Activated T-cell treated with anti-CD3 and anti-CD28 coated beads for 48 hours (primary cell): Measurements from ENCODE around the gene SORCS3.

Experiments
- DNase-seq: peaks from one replicate; pipeline ENCODE4 v3.0.0-alpha.2; 2020; ENCODE audit warnings: low read depth

The SORCS3 gene

GRCh38 chr10:105104297-105104696 lies 463.2 kb downstream of the SORCS3 start:
- DNase-seq: no peak

GRCh38 chr10:105109164-105109563 lies 468.1 kb downstream of the SORCS3 start:
- no peak for DNase-seq

- no peak for DNase-seq
Measured at GRCh38 chr10:105112862-105113261, 471.8 kb downstream of the SORCS3 start.

GRCh38 chr10:105113666-105114065 lies 472.6 kb downstream of the SORCS3 start:
- DNase-seq: no peak

- no peak for DNase-seq
Measured at GRCh38 chr10:105121743-105122142, 480.7 kb downstream of the SORCS3 start.

GRCh38 chr10:105128111-105128510 lies 487.0 kb downstream of the SORCS3 start:
- DNase-seq: no peak

GRCh38 chr10:105138358-105138757 lies 497.3 kb downstream of the SORCS3 start:
- no peak for DNase-seq

- DNase-seq: no peak
Measured at GRCh38 chr10:105139363-105139896, 498.3 kb downstream of the SORCS3 start.

GRCh38 chr10:105140600-105140999 lies 499.5 kb downstream of the SORCS3 start:
- DNase-seq: no peak

GRCh38 chr10:105145711-105146110 lies 504.6 kb downstream of the SORCS3 start:
- no peak for DNase-seq

- no peak for DNase-seq
Measured at GRCh38 chr10:105146436-105146835, 505.3 kb downstream of the SORCS3 start.

GRCh38 chr10:105148456-105148855 lies 507.4 kb downstream of the SORCS3 start:
- no peak for DNase-seq

- no peak for DNase-seq
Measured at GRCh38 chr10:105148921-105149320, 507.8 kb downstream of the SORCS3 start.

GRCh38 chr10:105149371-105149891 lies 508.3 kb downstream of the SORCS3 start:
- no peak for DNase-seq

GRCh38 chr10:105150259-105150880 lies 509.3 kb downstream of the SORCS3 start:
- no peak for DNase-seq

- DNase-seq: no peak
Measured at GRCh38 chr10:105154736-105155135, 513.6 kb downstream of the SORCS3 start.

GRCh38 chr10:105159268-105159667 lies 518.2 kb downstream of the SORCS3 start:
- no peak for DNase-seq

- no peak for DNase-seq
Measured at GRCh38 chr10:105161149-105161548, 520.1 kb downstream of the SORCS3 start.

GRCh38 chr10:105161767-105162166 lies 520.7 kb downstream of the SORCS3 start:
- no peak for DNase-seq

- DNase-seq: no peak
Measured at GRCh38 chr10:105170521-105170920, 529.4 kb downstream of the SORCS3 start.

GRCh38 chr10:105171945-105172344 lies 530.9 kb downstream of the SORCS3 start:
- DNase-seq: no peak

GRCh38 chr10:105181626-105182025 lies 540.5 kb downstream of the SORCS3 start:
- no peak for DNase-seq

- DNase-seq: no peak
Measured at GRCh38 chr10:105183536-105183935, 542.4 kb downstream of the SORCS3 start.

GRCh38 chr10:105185161-105185560 lies 544.1 kb downstream of the SORCS3 start:
- no peak for DNase-seq
